Left colon (tissue), 2 donors: ENCODE measurements around the gene EIF4A3. TPM values are rescaled to one million over a fixed set of nuclear protein-coding genes. Genes with fewer than 3 reads are reported as not detected.

Experiments used
- ATAC-seq: fragments of 200-7000 bp; cut with Tn5 transposase; one replicate; pipeline ENCODE4 v1.9.1; 2020; ENCODE audit warnings: mild to moderate bottlenecking, moderate library complexity
- DNase-seq, 2 donors: peaks; one replicate each; pipeline ENCODE4 v3.0.0-alpha.2; 2020
- intact Hi-C, 2 donors: fragments of 100-400 bp; cut with DNase I in 1 of 2; cut with micrococcal nuclease in 1 of 2; formaldehyde crosslinking; loops; one replicate each; pipeline versions ENCODE4 v1.11.2 to v1.14.0; 2022; cut with DNase I, micrococcal nuclease
- total RNA-seq, 2 donors: library from RNA; stranded (reverse); fragmentation: NEBNext Ultra II Directional; extraction: Animal tissue kit (Norgen Biotek cat#: 25700); gene quantifications; one replicate each; pipeline ENCODE4 v1.2.1, GENCODE V29; 2021
- donor health status: DM: no; HTN: no; CAD: no.
- donor health status: DM: yes; HTN: yes; CAD: no.

EIF4A3 gene
- total RNA-seq, 2 donors from 2014 or later: 65.5 to 69.9 TPM

DNA sequence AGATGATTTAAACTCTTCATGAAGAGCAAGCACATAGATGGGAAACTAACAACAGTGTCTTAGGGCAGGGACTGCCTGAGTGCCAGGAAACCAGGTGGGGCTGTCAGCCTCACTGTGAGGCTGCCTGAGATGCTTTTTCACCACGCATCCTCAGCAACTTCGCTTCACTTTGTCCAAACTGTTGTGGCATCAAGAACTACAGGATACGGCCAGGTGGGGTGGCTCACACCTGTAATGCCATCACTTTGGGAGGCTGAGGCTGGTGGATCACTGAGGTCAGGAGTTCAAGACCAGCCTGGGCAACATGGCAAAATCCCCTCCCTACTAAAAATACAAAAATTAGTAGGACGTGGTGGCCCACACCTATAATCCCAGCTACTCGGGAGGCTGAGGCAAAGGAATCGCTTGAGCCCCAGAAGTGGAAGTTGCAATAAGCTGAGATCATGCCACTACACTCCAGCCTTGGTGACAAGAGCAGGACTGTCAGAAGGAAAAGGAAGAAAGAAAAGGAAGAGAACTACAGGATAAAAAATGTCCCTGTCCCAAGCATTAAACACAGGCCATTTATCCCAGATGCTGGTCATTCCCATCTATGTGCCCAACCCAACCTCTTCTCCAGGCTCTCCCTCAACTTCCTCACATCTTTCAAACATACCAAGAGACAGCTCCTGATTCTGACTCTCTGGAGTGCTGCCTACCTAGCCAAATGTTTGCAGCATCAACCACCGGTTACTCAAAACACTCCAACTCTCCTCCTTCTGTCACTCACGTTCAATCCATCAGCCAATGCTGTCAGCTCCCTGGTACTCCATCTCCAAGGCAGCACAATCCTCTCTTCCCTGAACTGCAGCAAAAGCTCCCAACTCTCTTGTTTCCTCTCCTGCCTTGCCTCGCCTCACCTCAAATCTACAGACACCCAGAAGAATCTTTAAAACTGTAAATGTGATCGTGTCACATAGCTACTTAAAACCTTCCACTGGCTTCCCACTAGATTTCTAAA, 1.6 kb downstream of the EIF4A3 start:
- DNase-seq (no peak), ATAC-seq (no peak)
- intact Hi-C loops: no loop called here

DNA sequence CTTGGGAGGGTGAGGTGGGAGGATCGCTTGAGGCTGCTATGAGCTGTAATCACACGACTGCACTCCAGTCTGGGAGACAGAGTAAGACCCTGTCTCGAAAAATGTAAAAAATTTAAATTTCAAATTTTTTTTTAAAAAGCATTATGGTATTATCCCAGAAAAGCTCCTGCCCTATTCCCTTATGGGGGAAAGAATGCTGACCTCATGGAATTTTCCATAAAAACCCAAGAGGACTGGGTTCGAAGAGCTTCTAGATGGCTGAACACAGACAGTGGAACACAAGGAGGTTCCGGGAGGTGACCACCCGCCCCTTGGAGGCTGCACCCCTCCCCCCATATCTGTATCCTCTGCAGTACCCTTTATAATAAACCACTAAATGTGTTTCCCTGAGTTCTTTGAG, 4.0 kb downstream of the EIF4A3 start:
- no peak for ATAC-seq
- intact Hi-C loops: no loop called here
- no peak for DNase-seq

DNA sequence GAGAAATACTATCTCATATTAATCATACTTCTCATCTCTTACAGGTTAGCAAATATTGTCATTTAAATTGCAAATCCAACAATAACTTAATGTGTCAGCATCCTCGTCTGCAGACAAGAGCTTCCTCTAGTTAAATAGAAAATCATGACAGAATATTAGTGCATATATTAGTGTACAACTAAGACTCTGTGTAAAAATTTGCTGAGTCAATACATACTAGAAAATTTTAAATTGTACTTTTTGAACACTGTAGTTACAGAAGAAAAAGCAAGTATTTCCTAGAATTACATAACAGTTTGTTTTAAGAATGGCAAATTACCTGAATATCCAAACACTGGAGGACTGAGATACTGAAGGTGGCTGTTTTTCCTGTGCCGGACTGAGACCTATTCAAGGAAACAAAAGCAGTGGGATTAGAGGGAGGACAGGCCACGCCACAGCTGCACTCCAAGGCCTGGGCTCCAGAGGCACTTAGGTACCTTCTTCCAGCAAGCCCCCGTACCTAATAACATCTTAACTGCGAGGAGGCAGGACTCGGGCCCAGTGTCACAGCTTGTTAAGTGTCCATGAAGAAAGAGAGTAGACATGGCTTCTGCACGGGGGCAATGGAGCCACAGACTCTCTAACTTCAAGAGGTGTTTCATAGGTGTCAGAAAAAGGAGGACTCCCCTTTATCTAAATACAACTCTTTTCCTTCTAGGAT, 5.3 kb downstream of the EIF4A3 start:
- DNase-seq (no peak), ATAC-seq (no peak)
- intact Hi-C loops: no loop called here

DNA sequence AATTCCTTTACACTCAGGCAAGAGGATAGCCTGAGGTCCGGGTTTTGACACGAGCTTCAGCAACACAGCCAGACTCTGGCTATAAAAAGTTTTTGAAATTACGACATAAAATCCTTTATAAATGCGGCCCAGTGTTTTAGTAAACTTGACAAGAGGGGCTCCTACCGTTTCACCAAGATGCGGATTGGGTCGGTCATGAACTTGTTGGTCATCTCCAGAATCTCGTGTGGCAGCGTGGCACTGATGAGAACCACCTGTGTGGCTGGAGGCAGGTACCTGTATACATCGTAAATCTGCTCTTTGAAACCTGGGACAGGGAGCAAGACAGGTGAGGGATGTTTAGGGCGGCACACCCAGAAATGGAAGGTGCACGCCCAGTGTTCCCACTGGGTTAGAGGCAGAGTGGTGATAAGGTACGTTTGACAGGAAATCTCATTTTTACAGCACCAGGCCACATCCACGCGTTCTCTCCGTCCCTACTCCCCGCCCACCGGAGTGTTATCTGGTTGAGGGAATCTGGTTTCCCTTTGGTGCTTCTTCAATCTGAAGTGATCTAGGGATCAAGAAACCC, 8.0 kb downstream of the EIF4A3 start:
- ATAC-seq (peak; percentile 99), DNase-seq (peak; percentile 49 to 61)
- intact Hi-C loops: no loop called here

DNA sequence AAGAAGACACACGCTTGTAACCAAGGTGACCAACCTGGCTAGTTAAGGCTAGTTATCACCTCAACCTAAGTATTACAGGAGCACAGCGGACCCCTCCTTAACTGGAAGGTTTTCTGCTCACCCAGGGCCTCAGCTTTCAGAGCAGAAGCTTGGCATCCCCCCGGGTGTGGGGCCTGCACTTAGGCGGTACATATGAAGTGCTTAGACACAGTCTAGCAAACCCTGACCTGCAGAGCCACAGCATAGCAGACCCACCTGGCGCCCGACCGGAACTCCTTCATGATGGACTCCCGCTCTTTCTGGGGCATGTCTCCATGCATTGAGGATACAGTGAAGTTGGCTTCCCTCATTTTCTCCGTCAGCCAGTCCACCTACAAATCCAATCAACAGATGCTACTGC, 9.8 kb downstream of the EIF4A3 start:
- intact Hi-C loops: no loop called here
- no peak for DNase-seq
- ATAC-seq: no peak

DNA sequence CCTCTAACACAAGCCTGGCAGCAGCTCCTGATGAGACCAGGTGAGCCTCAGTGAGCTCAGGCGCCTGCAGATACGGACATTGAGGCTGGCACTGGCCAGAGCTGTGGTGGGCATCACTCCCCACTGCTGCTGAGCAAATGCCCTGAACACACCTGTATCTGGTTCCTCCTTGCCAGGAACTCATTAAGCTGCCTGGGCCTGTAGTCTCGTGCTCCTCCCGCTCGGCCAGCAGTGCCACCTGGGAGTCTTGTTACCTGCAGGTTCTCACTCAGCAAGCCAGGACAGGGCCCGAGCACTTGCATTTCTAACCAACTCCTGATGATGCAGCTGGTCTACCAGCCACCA, 13.3 kb downstream of the EIF4A3 start:
- intact Hi-C loops: no loop called here
- DNase-seq: no peak
- ATAC-seq: no peak

DNA sequence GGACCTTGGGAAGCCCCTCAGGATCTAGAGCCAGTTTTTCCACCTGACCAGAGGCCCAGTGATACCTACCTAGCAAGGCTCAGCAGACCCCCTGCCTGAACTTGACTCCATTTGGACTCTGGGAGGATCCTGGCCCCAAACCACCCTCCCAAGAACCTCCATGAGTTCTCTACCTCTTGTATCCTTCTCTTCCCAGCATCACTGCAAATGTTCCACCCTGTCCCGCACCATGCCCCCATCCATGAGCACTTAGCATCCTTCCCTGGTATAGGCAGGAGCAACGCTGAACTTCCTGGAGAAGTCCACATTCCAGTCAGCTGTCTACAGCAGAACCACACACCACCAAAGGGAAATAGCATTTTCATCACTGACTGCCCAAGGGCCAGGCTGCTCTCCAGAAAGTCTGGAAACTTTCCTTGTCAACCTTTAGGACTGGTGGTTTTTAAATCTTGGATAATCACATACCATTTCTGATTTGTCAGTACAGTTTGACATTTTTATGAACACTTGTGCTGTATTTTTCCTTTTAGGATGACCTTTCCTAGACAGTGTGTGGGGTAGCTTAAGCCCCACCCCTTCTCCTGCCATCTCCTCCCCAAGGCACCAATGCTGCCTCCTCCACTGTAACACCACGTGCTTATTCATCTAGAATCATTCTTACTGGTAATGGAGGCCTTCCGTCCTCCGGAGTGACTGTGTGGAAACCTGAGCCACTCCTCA, 13.9 kb downstream of the EIF4A3 start:
- intact Hi-C loops: no loop called here
- DNase-seq: no peak
- ATAC-seq: no peak

DNA sequence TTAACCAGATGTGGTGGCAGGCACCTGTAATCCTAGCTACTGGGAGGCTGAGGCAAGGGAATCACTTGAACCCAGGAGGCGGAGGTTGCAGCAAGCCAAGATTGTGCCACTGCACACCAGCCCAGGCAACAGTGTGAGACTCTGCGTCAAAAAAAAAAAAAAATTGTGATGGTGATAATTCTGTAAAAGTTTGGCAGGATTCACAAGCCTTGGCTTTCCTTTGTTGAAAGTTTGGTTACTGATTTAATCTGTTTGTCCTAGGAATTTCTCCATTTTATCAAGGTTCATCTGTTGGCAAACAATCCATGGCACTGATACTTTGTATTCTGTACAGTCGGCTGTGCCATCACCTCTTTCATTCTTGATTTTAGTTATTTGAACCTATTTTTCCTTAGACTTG, 15.9 kb downstream of the EIF4A3 start:
- intact Hi-C loops: no loop called here
- no peak for ATAC-seq
- no peak for DNase-seq

DNA sequence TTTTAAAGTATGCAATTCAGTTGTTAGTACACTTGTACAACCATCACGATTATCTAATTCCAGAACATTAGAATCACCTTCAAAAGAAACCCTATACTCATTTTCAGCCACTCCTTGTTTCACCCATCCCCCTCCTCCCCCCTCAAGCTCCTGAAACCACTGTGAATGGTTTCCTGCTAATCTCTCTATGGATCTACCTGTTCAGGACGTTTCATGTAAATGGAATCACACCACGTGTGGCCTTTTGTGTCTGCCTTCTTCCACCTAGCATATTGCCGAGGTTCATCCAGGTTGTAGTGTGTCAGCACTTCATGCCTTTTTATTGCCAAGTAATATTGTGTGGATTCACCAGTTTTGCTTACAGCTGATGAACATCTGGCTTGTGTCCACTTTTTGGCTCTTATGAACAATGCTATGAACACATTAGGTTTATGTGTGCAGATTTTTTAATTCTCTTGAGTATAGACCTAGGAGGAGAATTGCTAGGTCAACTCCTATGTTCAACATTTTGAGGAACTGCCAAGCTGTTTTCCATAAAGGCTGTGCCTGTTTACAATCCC, 17.8 kb downstream of the EIF4A3 start:
- DNase-seq (no peak), ATAC-seq (no peak)
- intact Hi-C loops: no loop called here

DNA sequence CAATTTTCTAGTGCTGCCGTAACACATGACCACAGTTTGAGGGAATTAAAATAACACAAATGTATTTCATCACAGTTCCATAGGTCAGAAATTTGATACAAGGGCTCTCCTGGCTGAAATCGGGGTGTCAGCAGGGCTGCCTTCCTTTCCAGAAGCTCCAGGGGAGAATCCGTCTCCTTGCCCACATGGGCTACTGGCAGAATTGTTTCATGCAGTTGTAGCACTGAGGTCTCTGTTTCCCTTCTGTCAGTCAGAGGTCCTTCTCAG, 20.5 kb downstream of the EIF4A3 start:
- intact Hi-C loops: no loop called here
- DNase-seq: no peak
- ATAC-seq: no peak

DNA sequence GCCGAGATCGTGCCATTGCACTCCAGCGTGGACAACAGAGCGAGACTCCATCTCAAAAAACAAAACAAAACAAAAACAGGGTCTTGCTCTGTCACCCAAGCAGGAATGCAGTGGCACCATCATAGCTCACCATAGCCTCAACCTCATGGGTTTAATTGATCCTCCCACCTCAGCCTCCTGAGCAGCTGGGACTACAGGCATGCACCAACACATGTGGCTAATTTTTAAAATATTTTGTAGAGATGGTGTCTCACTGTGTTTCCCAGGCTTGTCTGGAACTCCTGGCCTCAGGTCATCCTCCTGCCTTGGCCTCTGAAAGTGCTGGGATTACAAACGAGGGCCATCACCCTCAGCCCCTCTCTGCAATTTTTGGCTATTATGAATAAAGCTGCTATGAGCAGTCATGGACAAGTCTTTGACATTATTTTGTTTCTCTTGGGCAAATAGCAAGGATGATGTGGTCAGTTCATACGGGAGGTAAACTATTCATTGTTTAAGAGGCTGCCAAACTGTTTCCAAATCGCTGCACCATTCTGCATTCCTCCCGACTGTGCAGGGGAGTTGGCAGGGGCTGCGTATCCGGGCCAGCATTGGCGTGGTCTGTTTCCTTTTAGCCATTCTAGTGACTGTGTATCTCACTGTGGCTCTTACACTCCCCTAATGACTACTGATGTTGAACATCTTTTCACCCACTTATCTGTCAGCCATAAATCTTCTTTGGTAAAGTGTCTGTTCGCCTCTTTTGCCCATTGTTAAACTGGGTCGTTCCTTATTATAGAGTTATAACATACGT, 21.1 kb downstream of the EIF4A3 start:
- DNase-seq: no peak
- ATAC-seq: no peak
- intact Hi-C loops: no loop called here

DNA sequence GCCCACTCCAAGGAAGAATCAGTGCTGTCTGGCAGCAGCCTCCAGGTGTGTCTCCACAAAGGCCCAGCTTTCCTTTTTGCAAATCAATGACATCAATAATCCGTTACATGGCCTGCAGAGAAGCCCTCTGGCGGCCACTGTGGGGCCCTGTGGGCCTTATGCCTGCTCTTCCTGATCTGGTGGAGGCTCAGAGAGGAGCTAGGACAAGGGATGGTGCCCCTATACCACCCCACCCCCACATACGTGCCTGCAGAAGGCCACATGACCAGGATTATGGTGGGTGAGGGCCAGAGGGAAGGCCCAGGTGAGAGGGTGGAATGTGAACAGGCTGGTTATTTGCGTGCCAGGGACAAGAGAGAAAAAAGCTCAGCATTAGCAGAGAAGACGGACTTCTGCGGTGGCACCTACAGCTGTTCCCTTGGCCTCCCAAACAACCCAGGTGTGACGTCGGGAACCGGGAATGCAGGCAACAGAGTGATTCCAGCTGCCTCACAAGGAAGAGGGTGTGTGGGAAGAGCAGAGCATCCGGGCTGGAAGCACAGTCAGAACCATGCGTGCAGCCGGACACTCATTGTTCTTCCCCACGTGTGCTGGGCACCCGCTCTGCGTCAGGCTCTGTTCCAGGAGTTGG, 22.5 kb downstream of the EIF4A3 start:
- intact Hi-C loops: no loop called here
- peak; percentile 60 for ATAC-seq
- no peak for DNase-seq

DNA sequence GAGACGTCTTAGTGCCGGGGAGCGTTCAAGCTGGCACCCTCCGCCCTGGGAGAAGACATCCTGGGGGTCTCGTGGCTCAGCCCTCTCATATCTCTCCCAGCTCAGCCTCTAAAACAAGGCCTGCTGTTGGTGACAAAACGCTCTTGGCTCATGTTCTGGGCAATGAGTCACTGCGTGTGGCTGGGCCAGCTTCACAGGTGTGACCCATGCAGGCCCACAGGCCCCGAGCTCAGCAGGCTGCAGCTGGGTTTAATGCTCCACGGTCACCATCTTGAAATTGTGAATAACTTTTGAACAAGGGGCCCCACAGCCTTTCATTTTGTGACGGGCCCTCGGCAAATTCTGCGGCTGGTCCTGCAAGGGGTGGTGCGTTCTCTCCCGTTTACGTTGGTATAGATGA, 23.1 kb downstream of the EIF4A3 start:
- DNase-seq: no peak
- intact Hi-C loops: no loop called here
- ATAC-seq: no peak

DNA sequence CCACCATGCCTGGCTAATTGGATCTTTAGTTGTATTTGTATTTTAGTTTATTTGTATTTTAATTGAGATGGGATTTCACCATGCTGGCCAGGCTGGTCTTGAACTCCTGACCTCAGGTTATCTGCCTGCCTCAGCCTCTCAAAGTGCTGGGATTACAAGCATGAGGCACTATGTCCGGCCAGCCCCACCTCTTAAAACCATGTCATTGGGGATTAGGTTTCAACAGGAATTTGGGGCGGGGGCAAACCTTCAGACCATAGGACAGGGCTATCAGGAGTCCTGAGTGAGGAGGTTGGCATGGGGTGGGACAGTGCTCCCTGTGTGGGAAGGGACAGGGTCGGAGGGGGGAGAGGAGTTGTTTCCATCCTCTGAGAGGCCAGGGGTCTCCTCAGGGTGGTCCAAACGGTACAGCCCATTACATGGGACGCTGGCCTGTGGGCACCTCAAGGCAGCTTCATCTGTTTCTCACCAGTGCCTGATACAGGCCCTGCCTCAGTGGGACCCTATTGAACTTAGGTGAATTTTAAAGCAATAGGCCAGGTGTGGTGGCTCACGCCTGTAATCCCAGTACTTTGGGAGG, 23.9 kb downstream of the EIF4A3 start:
- ATAC-seq (no peak), DNase-seq (no peak)
- intact Hi-C loops: no loop called here

DNA sequence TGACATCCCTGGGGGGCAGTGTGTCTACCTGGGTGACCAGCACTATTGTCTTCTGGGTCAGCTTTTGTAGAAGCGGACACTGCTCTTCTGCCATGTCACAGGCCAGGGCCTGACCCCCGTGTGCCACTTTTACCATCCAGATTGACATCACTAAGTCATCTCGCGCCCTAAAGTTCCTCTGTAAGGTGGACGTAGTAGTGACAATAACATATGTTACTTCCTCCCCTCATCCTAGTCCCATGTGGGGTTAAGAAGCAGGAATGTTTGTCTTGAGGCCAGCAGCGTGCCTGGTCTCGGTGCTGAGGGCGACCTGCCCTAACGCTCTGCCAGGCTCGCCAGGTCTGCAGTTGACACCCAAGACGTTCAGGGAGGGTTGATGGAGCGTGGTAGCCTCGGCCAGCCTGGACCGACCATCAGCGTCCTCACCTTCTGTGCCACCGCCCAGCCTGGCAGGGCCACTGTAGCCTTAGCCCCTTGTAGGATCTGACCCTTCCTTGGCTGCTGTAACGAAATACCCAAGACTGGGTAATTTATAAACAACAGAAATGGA, 24.8 kb downstream of the EIF4A3 start:
- intact Hi-C loops: no loop called here
- ATAC-seq: no peak
- no peak for DNase-seq

DNA sequence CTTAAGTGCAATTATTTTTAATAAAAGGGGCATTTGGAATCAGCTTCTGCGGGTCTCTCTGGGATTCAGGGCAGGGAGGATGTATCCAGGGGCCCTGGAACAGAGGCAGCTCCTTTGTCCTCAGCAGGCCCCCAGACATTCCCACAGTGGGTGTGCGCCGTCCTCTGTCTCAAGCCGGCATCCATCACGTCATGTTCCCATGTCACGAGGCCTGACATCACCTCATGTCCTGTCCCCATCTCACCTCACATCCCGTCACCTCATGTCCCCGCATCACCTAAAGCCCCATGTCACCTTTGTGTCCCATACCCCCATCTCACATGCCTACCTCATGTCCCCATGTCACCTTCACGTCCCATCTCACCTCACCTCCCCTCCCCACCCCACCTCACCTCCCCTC, 27.1 kb downstream of the EIF4A3 start:
- DNase-seq: no peak
- intact Hi-C loops: no loop called here
- no peak for ATAC-seq

DNA sequence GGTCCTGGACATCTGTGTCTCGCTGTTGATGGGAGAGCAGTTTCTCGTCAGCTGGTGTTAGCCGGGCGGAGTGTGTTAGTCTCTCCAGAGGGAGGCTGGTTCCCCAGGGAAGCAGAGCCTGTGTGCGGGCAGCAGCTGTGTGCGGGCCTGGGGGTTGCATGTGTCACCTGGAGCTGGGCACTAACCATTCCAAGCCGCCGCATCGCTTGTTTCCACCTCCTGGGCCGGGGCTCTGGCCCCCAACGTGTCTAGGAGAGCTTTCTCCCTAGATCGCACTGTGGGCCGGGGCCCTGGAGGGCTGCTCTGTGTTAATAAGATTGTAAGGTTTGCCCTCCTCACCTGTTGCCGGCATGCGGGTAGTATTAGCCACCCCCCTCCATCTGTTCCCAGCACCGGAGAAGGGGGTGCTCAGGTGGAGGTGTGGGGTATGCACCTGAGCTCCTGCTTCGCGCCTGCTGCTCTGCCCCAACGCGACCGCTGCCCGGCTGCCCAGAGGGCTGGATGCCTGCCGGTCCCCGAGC, 27.6 kb downstream of the EIF4A3 start:
- intact Hi-C loops: no loop called here
- DNase-seq (no peak), ATAC-seq (no peak)
